B cell (primary cell): ENCODE results near the gene CAMSAP2. TPM values are rescaled to one million over a fixed set of nuclear protein-coding genes. Genes with fewer than 3 reads are reported as not detected.

ENCODE experiments used
- ATAC-seq: fragments of 200-7000 bp; cut with Tn5 transposase; one replicate; pipeline ENCODE4 v1.10.0; 2021; ENCODE audit warnings: low read depth, mild to moderate bottlenecking, moderate number of reproducible peaks, moderate library complexity
- CTCF ChIA-PET: fragments of 350-600 bp; sonication (Branson Sonifier 250); formaldehyde crosslinking; loops from one replicate; lab custom pipeline; 2021; ENCODE audit warnings: antibody characterized with exemption, inconsistent platforms; lab: Charles Lee
- POLR2A ChIA-PET: fragments of 350-600 bp; sonication (Branson Sonifier 250); formaldehyde crosslinking; loops from one replicate; lab custom pipeline; 2021; ENCODE audit warnings: antibody characterized with exemption; lab: Charles Lee
- DNase-seq: peaks from one replicate; pipeline ENCODE4 v3.0.0; 2013
- H2AFZ ChIP-seq: 2 replicates; pipeline ENCODE4 v1.6.1; 2012; ENCODE audit warnings: mild to moderate bottlenecking, low read depth, low read length; ENCODE audit not compliant: insufficient read depth, poor library complexity, severe bottlenecking
- H3K27ac ChIP-seq, 2 donors: 1 replicate in 1 of 2; 2 replicates in 1 of 2; pipeline ENCODE4 v1.5.1; 2012 to 2013; ENCODE audit warnings: low read length in 2 of 2, mild to moderate bottlenecking in 2 of 2, moderate library complexity in 1 of 2
- H3K27me3 ChIP-seq, 4 experiments: fragments of 200-600 bp in 1 of 4; sonication (generic) in 1 of 4; replicated peaks in 1 of 4; 1 replicate in 2 of 4; 2 replicates in 2 of 4; pipeline versions ENCODE4 v1.6.1 to v1.7.0; 2013 to 2016; ENCODE audit warnings: low read length in 3 of 4, mild to moderate bottlenecking in 2 of 4, mixed read lengths in 1 of 4, moderate library complexity in 1 of 4; ENCODE audit not compliant: insufficient read depth in 4 of 4, control insufficient read depth in 3 of 4; ENCODE audit errors: control extremely low read depth in 1 of 4
- H3K36me3 ChIP-seq, 2 experiments: replicated peaks in 1 of 2; 1 replicate in 1 of 2; 2 replicates in 1 of 2; pipeline versions ENCODE4 v1.6.1 to v1.7.1; 2013; ENCODE audit warnings: low read length in 1 of 2; ENCODE audit not compliant: insufficient read depth in 2 of 2, control insufficient read depth in 1 of 2; ENCODE audit errors: control extremely low read depth in 1 of 2, extremely low read depth in 1 of 2
- H3K4me1 ChIP-seq, 2 donors: fragments of 200-600 bp in 1 of 2; sonication (generic) in 1 of 2; 1 replicate in 1 of 2; 2 replicates in 1 of 2; pipeline versions ENCODE4 v1.5.1 to v1.6.1; 2013 to 2017; ENCODE audit warnings: low read length in 2 of 2; ENCODE audit not compliant: control insufficient read depth in 2 of 2, insufficient read depth in 2 of 2
- H3K4me2 ChIP-seq: replicated peaks from 2 replicates; pipeline ENCODE3; 2012; ENCODE audit warnings: mild to moderate bottlenecking, low read depth, low read length; ENCODE audit not compliant: poor library complexity, severe bottlenecking
- H3K4me3 ChIP-seq, 5 experiments: fragments of 200-600 bp in 1 of 5; sonication (generic) in 1 of 5; 1 replicate in 3 of 5; 2 replicates in 2 of 5; pipeline versions ENCODE4 v1.5.1 to v1.7.0; 2011 to 2016; ENCODE audit warnings: low read length in 4 of 5, mild to moderate bottlenecking in 4 of 5, low read depth in 2 of 5, control low read depth in 1 of 5, moderate library complexity in 1 of 5; ENCODE audit not compliant: insufficient read depth in 1 of 5; ENCODE audit errors: control extremely low read depth in 1 of 5, extremely low read depth in 1 of 5
- H3K79me2 ChIP-seq: fragments of 200-600 bp; sonication (generic); one replicate; pipeline ENCODE4 v1.6.0; 2016; ENCODE audit warnings: low read length; ENCODE audit not compliant: control insufficient read depth, insufficient read depth
- H3K9ac ChIP-seq: fragments of 200-600 bp; sonication (generic); 2 replicates; pipeline ENCODE4 v1.6.1; 2017; ENCODE audit warnings: mild to moderate bottlenecking, low read length, moderate library complexity
- H3K9me3 ChIP-seq, 3 donors: one replicate each; pipeline versions ENCODE4 v1.6.1 to v1.7.1; 2013; ENCODE audit warnings: low read length in 2 of 3; ENCODE audit not compliant: control insufficient read depth in 2 of 3, insufficient read depth in 1 of 3; ENCODE audit errors: control extremely low read depth in 1 of 3
- H4K20me1 ChIP-seq: 2 replicates; pipeline ENCODE4 v1.6.0; 2012; ENCODE audit warnings: mild to moderate bottlenecking, low read length; ENCODE audit not compliant: insufficient read depth, control insufficient read depth, poor library complexity, severe bottlenecking
- H3K27ac Mint-ChIP-seq: one replicate; pipeline ENCODE4 v1.8.0; 2021; ENCODE audit warnings: mixed read lengths
- H3K27me3 Mint-ChIP-seq: one replicate; pipeline ENCODE4 v1.8.0; 2021; ENCODE audit warnings: mixed read lengths
- H3K4me1 Mint-ChIP-seq: one replicate; pipeline ENCODE4 v1.8.0; 2021; ENCODE audit warnings: mixed read lengths
- H3K4me3 Mint-ChIP-seq: one replicate; pipeline ENCODE4 v1.8.0; 2021; ENCODE audit warnings: mixed read lengths
- H3K9me3 Mint-ChIP-seq: one replicate; pipeline ENCODE4 v1.8.0; 2022; ENCODE audit warnings: mixed read lengths; ENCODE audit not compliant: insufficient read depth
- CTCF ChIP-seq: fragments of 200-600 bp; IDR thresholded peaks from one replicate; pipeline ENCODE4 v1.8.0; 2022; ENCODE audit warnings: antibody characterized with exemption, mild to moderate bottlenecking
- EZH2 ChIP-seq: IDR thresholded peaks from 2 replicates; pipeline ENCODE4 v1.6.1; 2012; ENCODE audit warnings: borderline replicate concordance, low read depth, mild to moderate bottlenecking, moderate library complexity, low read length; ENCODE audit not compliant: insufficient read depth, poor library complexity, severe bottlenecking
- WGBS: methylation state at CpG from one replicate; pipeline ENCODE4 v1.1.5; 2013; ENCODE audit warnings: missing lambda C conversion rate; ENCODE audit not compliant: insufficient coverage; 5-methylcytosine and 5-hydroxymethylcytosine counted together
- intact Hi-C: fragments of 100-400 bp; cut with micrococcal nuclease; formaldehyde crosslinking; loops from one replicate; pipeline ENCODE4 v1.10.0; 2022
- polyA plus RNA-seq: library from polyadenylated mRNA; depleted of rRNA; stranded (reverse); fragments of >200 nt; gene quantifications from 2 replicates; pipeline ENCODE4 v1.2.3, GENCODE V29; 2012
- total RNA-seq, 2 donors: library from RNA; stranded (reverse); fragments of 120-200 nt in 1 of 2; gene quantifications; 1 replicate in 1 of 2; 2 replicates in 1 of 2; pipeline versions ENCODE4 v1.2.3 to v1.2.4, GENCODE V29; 2013 to 2022

The CAMSAP2 gene
- total and polyA plus RNA-seq, 2 donors (not counting 1 experiment from before 2014, with no cell fraction given): 0.10 to 2.1 TPM

GRCh38 chr1:200838676-200839445 lies 100.2 kb downstream of the CAMSAP2 start:
- ChIA-PET CTCF (interaction anchor here (0.7 to 3.3 kb wide), 3 partner anchors 217 to 283 kb away, joined by 3 to 14 read pairs (median 14); no protein-coding TSS in a partner anchor), POLR2A (no interaction called here)
- intact Hi-C loops: loop anchor here (1.0 to 10.0 kb wide), 2 partner anchors 217 to 284 kb away; no protein-coding TSS in a partner anchor
- H3K4me3 ChIP-seq: no peak overlapping the region
- no peak overlapping the region for H3K9ac ChIP-seq
- Mint-ChIP-seq H3K9me3 (no peaks in the 10 kb centered on the region), H3K27ac (no peak overlapping the region), H3K4me1 (no peaks in the 10 kb centered on the region), H3K27me3 (no peaks in the 10 kb centered on the region), H3K4me3 (no peak overlapping the region)
- no peaks in the 10 kb centered on the region for H3K79me2 ChIP-seq
- H3K36me3 ChIP-seq: no peaks in the 10 kb centered on the region
- H2AFZ ChIP-seq: no peak overlapping the region
- DNase-seq (no peak), ATAC-seq (no peak)
- no peaks in the 10 kb centered on the region for H3K27me3 ChIP-seq
- no peaks in the 10 kb centered on the region for H3K9me3 ChIP-seq
- WGBS: 100% methylated on average over 3 of the region's 3 CpGs
- H4K20me1 ChIP-seq: no peaks in the 10 kb centered on the region
- H3K4me1 ChIP-seq: no peaks in the 10 kb centered on the region
- no peak overlapping the region for H3K4me2 ChIP-seq
- TF ChIP-seq CTCF (no peak), EZH2 (no peak)
- H3K27ac ChIP-seq: no peak overlapping the region

- Histone ChIP-seq H3K4me1 (no peaks in the 10 kb centered on the region), H2AFZ (no peak overlapping the region), H3K27me3 (peaks cover 0 to 4% (median 0%) of the 10 kb centered on the region in 4 experiments), H3K4me2 (no peak overlapping the region), H3K27ac (no peak overlapping the region), H3K79me2 (no peaks in the 10 kb centered on the region), H3K9ac (no peak overlapping the region), H3K9me3 (no peaks in the 10 kb centered on the region), H3K36me3 (no peaks in the 10 kb centered on the region), H3K4me3 (no peak overlapping the region), H4K20me1 (no peaks in the 10 kb centered on the region)
- H3K4me3 Mint-ChIP-seq: no peak overlapping the region
- ChIA-PET CTCF (no interaction called here), POLR2A (no interaction called here)
- intact Hi-C loops: no loop called here
- no peaks in the 10 kb centered on the region for H3K4me1 Mint-ChIP-seq
- H3K27me3 Mint-ChIP-seq: peaks cover 3% of the 10 kb centered on the region
- no peak overlapping the region for H3K27ac Mint-ChIP-seq
- no peaks in the 10 kb centered on the region for H3K9me3 Mint-ChIP-seq
- no peak for ATAC-seq
- DNase-seq: no peak
- WGBS: 100% methylated on average over 3 of the region's 4 CpGs
- TF ChIP-seq CTCF: no peak
- TF ChIP-seq EZH2: no peak
Measured at GRCh38 chr1:200845360-200845759, 106.7 kb downstream of the CAMSAP2 start.
